T-helper 17 cell (primary cell): ENCODE results near the gene KIAA0930. TPM values are rescaled to one million over a fixed set of nuclear protein-coding genes. Genes with fewer than 3 reads are reported as not detected.

ENCODE experiments used
- ATAC-seq: fragments of 150-1000 bp; cut with Tn5 transposase; 2 replicates; pipeline ENCODE4 v1.10.0; 2021; ENCODE audit warnings: mild to moderate bottlenecking, moderate library complexity
- DNase-seq, 3 donors: peaks; one replicate each; pipeline versions ENCODE4 v3.0.0 to v3.0.0-alpha.2; 2020 to 2021
- H3K9me3 ChIP-seq: one replicate; pipeline ENCODE4 v1.7.0; 2013; ENCODE audit warnings: low read length, mild to moderate bottlenecking; ENCODE audit not compliant: control insufficient read depth, poor library complexity, severe bottlenecking
- H3K27ac Mint-ChIP-seq: one replicate; pipeline ENCODE4 v1.8.0; 2022; ENCODE audit warnings: mild to moderate bottlenecking, moderate library complexity, mixed read lengths
- H3K27me3 Mint-ChIP-seq: one replicate; pipeline ENCODE4 v1.8.0; 2022; ENCODE audit warnings: mixed read lengths
- H3K36me3 Mint-ChIP-seq: one replicate; pipeline ENCODE4 v1.8.0; 2022; ENCODE audit warnings: low read depth, mixed read lengths
- H3K4me1 Mint-ChIP-seq: one replicate; pipeline ENCODE4 v1.8.0; 2022; ENCODE audit warnings: mild to moderate bottlenecking, mixed read lengths
- H3K4me3 Mint-ChIP-seq: one replicate; pipeline ENCODE4 v1.8.0; 2022; ENCODE audit warnings: mild to moderate bottlenecking, moderate library complexity, mixed read lengths
- total RNA-seq, 4 donors: library from RNA in 2 of 4; stranded (reverse) in 2 of 4; gene quantifications; one replicate each; pipeline ENCODE4 v1.2.3 and lab custom pipeline; 2022 to 2026

Gene KIAA0930
- total RNA-seq, 2 donors from 2014 or later: 10.9 to 11.6 TPM

- Mint-ChIP-seq H3K4me3 (no peak overlapping the region), H3K4me1 (peaks cover 16% of the 10 kb centered on the region), H3K36me3 (no peaks in the 10 kb centered on the region), H3K27ac (peak overlapping the region; percentile 62), H3K27me3 (no peaks in the 10 kb centered on the region)
- no peak for ATAC-seq
- H3K9me3 ChIP-seq: no peaks in the 10 kb centered on the region
- no peak for DNase-seq
These were observed 14.0 kb downstream of the KIAA0930 start for GRCh38 chr22:45226503-45227186.

- H3K36me3 Mint-ChIP-seq: no peaks in the 10 kb centered on the region
- H3K4me1 Mint-ChIP-seq: peaks cover 14% of the 10 kb centered on the region
- no peaks in the 10 kb centered on the region for H3K9me3 ChIP-seq
- no peaks in the 10 kb centered on the region for H3K27me3 Mint-ChIP-seq
- H3K27ac Mint-ChIP-seq: peak overlapping the region; percentile 62
- ATAC-seq: no peak
- no peak for DNase-seq
- H3K4me3 Mint-ChIP-seq: no peak overlapping the region
These were observed 14.8 kb downstream of the KIAA0930 start for GRCh38 chr22:45225732-45226502.

- no peaks in the 10 kb centered on the region for H3K36me3 Mint-ChIP-seq
- no peak for DNase-seq
- H3K4me1 Mint-ChIP-seq: peaks cover 16% of the 10 kb centered on the region
- H3K27ac Mint-ChIP-seq: no peak overlapping the region
- no peak for ATAC-seq
- no peaks in the 10 kb centered on the region for H3K27me3 Mint-ChIP-seq
- H3K9me3 ChIP-seq: no peaks in the 10 kb centered on the region
- no peak overlapping the region for H3K4me3 Mint-ChIP-seq
These were observed 15.5 kb downstream of the KIAA0930 start for GRCh38 chr22:45224988-45225731.

- DNase-seq (no peak), ATAC-seq (no peak)
- H3K36me3 Mint-ChIP-seq: no peaks in the 10 kb centered on the region
- H3K4me1 Mint-ChIP-seq: peaks cover 16% of the 10 kb centered on the region
- H3K4me3 Mint-ChIP-seq: no peak overlapping the region
- H3K9me3 ChIP-seq: no peaks in the 10 kb centered on the region
- H3K27me3 Mint-ChIP-seq: no peaks in the 10 kb centered on the region
- no peak overlapping the region for H3K27ac Mint-ChIP-seq
These were observed 16.4 kb downstream of the KIAA0930 start for GRCh38 chr22:45224331-45224730.

GRCh38 chr22:45223304-45224117 lies 17.2 kb downstream of the KIAA0930 start:
- DNase-seq (no peak), ATAC-seq (no peak)
- no peaks in the 10 kb centered on the region for H3K9me3 ChIP-seq
- Mint-ChIP-seq H3K36me3 (no peaks in the 10 kb centered on the region), H3K4me1 (peaks cover 16% of the 10 kb centered on the region), H3K27ac (no peak overlapping the region), H3K27me3 (no peaks in the 10 kb centered on the region), H3K4me3 (no peak overlapping the region)

- Mint-ChIP-seq H3K4me1 (peaks cover 17% of the 10 kb centered on the region), H3K27me3 (no peaks in the 10 kb centered on the region), H3K36me3 (no peaks in the 10 kb centered on the region), H3K27ac (no peak overlapping the region), H3K4me3 (no peak overlapping the region)
- DNase-seq (no peak), ATAC-seq (no peak)
- H3K9me3 ChIP-seq: no peaks in the 10 kb centered on the region
These were observed 19.5 kb downstream of the KIAA0930 start for GRCh38 chr22:45221201-45221600.

GRCh38 chr22:45218976-45219375 lies 21.7 kb downstream of the KIAA0930 start:
- peak overlapping the region; percentile 19 for H3K27ac Mint-ChIP-seq
- H3K27me3 Mint-ChIP-seq: no peaks in the 10 kb centered on the region
- ATAC-seq (peak; percentile 62), DNase-seq (no peak)
- no peaks in the 10 kb centered on the region for H3K36me3 Mint-ChIP-seq
- H3K9me3 ChIP-seq: no peaks in the 10 kb centered on the region
- H3K4me1 Mint-ChIP-seq: peaks cover 12% of the 10 kb centered on the region
- H3K4me3 Mint-ChIP-seq: no peak overlapping the region

GRCh38 chr22:45217806-45218205 lies 22.9 kb downstream of the KIAA0930 start:
- no peaks in the 10 kb centered on the region for H3K9me3 ChIP-seq
- peaks cover 8% of the 10 kb centered on the region for H3K4me1 Mint-ChIP-seq
- no peak for DNase-seq
- ATAC-seq: no peak
- H3K36me3 Mint-ChIP-seq: no peaks in the 10 kb centered on the region
- H3K27ac Mint-ChIP-seq: no peak overlapping the region
- no peaks in the 10 kb centered on the region for H3K27me3 Mint-ChIP-seq
- H3K4me3 Mint-ChIP-seq: no peak overlapping the region

GRCh38 chr22:45217345-45217744 lies 23.3 kb downstream of the KIAA0930 start:
- Mint-ChIP-seq H3K36me3 (no peaks in the 10 kb centered on the region), H3K4me3 (no peak overlapping the region), H3K27me3 (no peaks in the 10 kb centered on the region), H3K4me1 (peaks cover 5% of the 10 kb centered on the region), H3K27ac (no peak overlapping the region)
- ATAC-seq: no peak
- no peaks in the 10 kb centered on the region for H3K9me3 ChIP-seq
- DNase-seq: no peak

- H3K27me3 Mint-ChIP-seq: no peaks in the 10 kb centered on the region
- no peak overlapping the region for H3K4me3 Mint-ChIP-seq
These were observed 24.3 kb downstream of the KIAA0930 start for GRCh38 chr22:45216133-45217003.

GRCh38 chr22:45212992-45213751 lies 27.5 kb downstream of the KIAA0930 start:
- Mint-ChIP-seq H3K4me3 (no peak overlapping the region), H3K4me1 (peaks cover 9% of the 10 kb centered on the region), H3K36me3 (no peaks in the 10 kb centered on the region), H3K27me3 (no peaks in the 10 kb centered on the region), H3K27ac (no peak overlapping the region)
- no peaks in the 10 kb centered on the region for H3K9me3 ChIP-seq
- ATAC-seq (no peak), DNase-seq (no peak)

More at GRCh38 chr22:45216133-45217003, 24.3 kb downstream of the KIAA0930 start:
- H3K27ac Mint-ChIP-seq: no peak overlapping the region
- DNase-seq (no peak), ATAC-seq (no peak)
- no peaks in the 10 kb centered on the region for H3K36me3 Mint-ChIP-seq
- no peaks in the 10 kb centered on the region for H3K9me3 ChIP-seq
- peaks cover 9% of the 10 kb centered on the region for H3K4me1 Mint-ChIP-seq
